ENCODE measurements around the gene RSL1D1.
A peak's percentile ranks its signal among the peaks of the same experiment; 100 is the strongest.

The RSL1D1 gene

DNA sequence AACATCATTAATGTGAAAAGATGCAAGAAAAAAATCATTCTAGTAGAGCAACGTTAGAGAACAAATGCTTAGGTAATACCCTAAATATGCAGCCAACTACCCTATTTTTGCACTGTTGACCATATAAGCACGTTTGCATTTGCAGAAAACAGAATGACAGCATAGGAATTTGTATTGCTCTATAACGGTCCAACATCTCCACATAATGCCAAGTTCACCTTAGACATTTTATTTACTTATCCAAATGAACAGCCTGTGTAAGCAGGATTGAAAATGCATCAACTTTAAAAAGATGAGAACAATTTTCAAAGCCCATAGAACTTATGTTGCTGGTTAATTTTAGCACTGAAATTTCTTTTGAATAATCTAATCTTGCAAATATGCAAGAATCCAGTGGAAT is 19.1 kb upstream of the RSL1D1 start:
- in situ Hi-C loops (cut with HindIII; ENCODE audit: low sequenced_read_pairs): no loop called here
- no peak for DNase-seq (ENCODE audit: low read depth)
- no peak overlapping the region for H3K4me3 ChIP-seq (ENCODE audit: low read depth, low read length)
- TF ChIP-seq, protein P1, sequence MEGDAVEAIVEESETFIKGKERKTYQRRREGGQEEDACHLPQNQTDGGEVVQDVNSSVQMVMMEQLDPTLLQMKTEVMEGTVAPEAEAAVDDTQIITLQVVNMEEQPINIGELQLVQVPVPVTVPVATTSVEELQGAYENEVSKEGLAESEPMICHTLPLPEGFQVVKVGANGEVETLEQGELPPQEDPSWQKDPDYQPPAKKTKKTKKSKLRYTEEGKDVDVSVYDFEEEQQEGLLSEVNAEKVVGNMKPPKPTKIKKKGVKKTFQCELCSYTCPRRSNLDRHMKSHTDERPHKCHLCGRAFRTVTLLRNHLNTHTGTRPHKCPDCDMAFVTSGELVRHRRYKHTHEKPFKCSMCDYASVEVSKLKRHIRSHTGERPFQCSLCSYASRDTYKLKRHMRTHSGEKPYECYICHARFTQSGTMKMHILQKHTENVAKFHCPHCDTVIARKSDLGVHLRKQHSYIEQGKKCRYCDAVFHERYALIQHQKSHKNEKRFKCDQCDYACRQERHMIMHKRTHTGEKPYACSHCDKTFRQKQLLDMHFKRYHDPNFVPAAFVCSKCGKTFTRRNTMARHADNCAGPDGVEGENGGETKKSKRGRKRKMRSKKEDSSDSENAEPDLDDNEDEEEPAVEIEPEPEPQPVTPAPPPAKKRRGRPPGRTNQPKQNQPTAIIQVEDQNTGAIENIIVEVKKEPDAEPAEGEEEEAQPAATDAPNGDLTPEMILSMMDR (IDR thresholded peaks at IDR 0.05; ENCODE audit: low read depth, low read length, missing control alignments): no peak

DNA sequence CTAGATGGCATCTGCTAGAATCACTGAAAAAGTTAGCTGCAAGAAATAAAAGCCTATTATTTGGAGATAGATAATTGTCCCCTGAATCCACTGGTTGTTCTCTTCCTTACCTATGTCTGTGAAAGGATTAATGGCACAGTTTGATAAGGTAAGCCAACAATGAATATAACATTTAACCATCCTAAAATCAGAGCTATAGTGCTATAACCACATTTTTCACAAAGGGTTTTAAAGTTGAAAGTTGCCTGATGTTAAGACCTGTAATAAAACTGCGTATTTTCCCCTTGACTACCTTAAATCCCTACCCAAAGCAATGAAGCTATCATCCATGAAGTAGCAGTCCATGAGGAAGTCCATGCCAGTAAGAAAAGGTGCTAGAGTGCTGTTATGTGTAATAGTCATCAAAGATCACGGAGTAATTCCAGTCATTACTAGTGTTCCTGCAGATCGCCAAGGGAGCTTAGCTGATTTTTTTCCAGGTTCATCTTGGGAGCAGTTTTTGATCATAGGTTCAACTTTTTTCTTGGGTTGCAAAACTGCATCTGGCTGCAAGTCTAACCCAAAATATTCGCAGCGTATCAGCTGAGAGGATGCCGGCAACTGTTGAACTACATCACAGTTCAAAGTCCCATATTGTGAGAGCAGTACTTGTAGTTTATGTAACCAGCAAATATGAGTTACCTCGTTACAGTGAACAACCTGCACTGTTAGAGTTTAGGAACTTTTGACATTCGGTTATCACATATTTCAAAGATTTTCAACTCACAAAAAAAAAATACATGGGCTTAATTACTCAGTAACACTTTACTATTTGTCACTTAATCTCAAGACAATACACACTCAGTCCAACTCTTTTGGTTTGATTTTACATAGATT is 18.2 kb upstream of the RSL1D1 start:
- in situ Hi-C loops (cut with HindIII; ENCODE audit: low sequenced_read_pairs): no loop called here
- no peak overlapping the region for H3K4me3 ChIP-seq (ENCODE audit: low read depth, low read length)
- DNase-seq (ENCODE audit: low read depth): no peak

DNA sequence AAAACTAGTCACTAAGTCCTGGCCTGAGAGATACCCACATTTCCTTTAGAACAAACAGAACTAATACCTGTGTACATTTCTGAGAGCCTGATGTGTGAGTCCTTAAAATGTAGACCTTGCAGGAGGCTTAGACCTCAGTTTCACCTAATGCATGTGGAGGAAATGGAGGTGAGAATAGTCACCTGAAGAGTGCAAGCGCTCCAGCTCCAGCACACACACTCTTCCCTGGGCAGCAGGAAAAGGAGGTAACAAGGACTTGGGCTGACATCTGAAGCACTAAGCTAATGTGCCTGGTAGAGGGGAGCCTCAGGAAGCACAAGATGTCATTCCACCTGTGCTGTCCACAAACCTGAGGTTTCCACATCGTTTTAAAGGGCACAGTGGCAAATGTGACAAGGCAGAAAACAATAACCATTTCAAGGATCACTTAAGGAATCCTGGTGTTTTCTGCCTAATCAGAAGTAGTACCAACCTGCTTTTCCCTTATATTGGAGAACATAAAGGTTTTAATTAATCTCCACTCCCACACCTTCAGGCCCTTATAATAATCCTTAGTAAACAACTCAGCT is 17.2 kb upstream of the RSL1D1 start:
- DNase-seq (ENCODE audit: low read depth): no peak
- in situ Hi-C loops (cut with HindIII; ENCODE audit: low sequenced_read_pairs): no loop called here
- no peak overlapping the region for H3K4me3 ChIP-seq (ENCODE audit: low read depth, low read length)
- TF ChIP-seq, protein P1 (IDR thresholded peaks at IDR 0.05; ENCODE audit: low read depth, low read length, missing control alignments): no peak

More for the DNA sequence above, 18.2 kb upstream of the RSL1D1 start:
- TF ChIP-seq, protein P1 (IDR thresholded peaks at IDR 0.05; ENCODE audit: low read depth, low read length, missing control alignments): no peak

DNA sequence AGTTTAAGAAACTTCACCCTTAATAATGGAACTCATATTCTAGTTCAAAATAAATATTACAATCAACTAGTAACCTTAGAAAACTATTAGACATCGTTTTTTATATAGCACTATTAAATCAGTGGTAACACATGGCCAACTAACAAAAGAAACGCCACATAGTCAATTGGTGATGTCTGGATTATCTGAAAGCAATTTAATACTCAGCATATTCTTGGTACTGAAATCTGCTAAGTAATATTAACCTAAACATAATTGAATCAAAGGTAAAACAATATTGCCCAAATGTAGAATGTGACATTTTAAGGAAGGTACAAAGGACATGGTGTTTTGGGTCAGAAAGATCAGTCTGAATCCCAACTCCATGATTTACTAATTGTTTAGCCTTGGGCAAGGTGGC is 11.1 kb upstream of the RSL1D1 start:
- in situ Hi-C loops (cut with HindIII; ENCODE audit: low sequenced_read_pairs): no loop called here

DNA sequence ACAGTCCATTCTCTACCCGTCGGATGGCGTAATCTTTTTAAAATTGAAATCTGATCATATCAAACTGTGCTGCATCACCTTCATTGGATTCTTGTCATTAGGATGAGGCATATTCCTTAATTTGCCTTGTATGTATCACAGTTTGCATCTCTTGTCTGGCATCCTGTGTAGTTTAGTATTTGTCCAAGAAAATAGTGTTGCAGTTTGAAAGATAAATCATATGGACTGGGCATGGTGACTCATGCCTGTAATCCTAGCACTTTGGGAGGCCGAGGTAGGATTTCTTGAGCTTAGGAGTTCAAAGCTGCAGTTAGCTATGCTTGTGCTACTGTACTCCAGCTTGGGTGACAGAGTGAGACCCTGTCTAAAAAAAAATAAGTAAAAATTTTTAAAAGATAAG is 5.8 kb upstream of the RSL1D1 start:
- DNase-seq (ENCODE audit: low read depth): no peak
- no peak overlapping the region for H3K4me3 ChIP-seq (ENCODE audit: low read depth, low read length)
- in situ Hi-C loops (cut with HindIII; ENCODE audit: low sequenced_read_pairs): no loop called here
- TF ChIP-seq, protein P1 (IDR thresholded peaks at IDR 0.05; ENCODE audit: low read depth, low read length, missing control alignments): no peak

More for the DNA sequence above, 11.1 kb upstream of the RSL1D1 start:
- no peak for DNase-seq (ENCODE audit: low read depth)
- TF ChIP-seq, protein P1 (IDR thresholded peaks at IDR 0.05; ENCODE audit: low read depth, low read length, missing control alignments): no peak
- no peak overlapping the region for H3K4me3 ChIP-seq (ENCODE audit: low read depth, low read length)

DNA sequence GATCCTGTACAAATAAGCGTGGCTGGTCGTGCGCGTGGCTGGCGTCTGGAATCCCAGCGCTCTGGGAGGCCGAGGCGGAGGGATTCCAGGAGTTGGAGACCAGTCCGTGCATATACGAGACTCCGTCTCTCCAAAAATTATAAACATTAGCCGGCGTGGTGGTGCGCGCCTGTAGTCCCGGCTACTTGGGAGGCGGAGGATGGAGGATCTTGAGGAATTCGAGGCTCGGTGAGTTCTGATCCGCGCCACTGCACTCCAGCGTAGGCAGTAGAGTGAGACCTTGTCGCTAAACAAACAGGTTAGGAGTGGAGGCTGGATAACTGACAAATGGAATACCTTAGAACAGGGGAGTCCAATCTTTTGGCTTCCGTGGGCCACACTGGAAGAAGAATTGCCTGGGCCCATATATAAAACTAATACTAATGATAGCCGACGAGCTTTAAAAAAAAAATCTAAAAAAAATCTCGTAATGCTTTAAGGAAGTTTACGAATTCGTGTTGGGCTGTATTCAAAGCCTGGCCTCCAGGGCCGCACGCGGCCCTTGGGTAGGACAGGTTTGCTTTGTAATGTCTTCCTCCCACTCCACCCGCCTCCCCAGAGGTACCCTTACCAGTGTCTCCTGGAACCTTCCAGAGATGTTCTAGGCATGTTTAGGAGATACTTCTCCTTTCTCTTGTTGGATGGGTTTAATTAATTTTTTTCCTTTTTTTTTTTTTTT is 909 bp upstream of the RSL1D1 start:
- TF ChIP-seq, protein P1 (IDR thresholded peaks at IDR 0.05; ENCODE audit: low read depth, low read length, missing control alignments): no peak

More for the DNA sequence above, 909 bp upstream of the RSL1D1 start:
- DNase-seq (ENCODE audit: low read depth): no peak
- in situ Hi-C loops (cut with HindIII; ENCODE audit: low sequenced_read_pairs): no loop called here
- H3K4me3 ChIP-seq (ENCODE audit: low read depth, low read length): peak overlapping the region; percentile 98

Measured in astrocyte of the cerebellum (primary cell).